HG02938 (cell line): ENCODE results near the gene POU2F1.

ENCODE experiments used
- ATAC-seq: cut with Tn5 transposase; IDR thresholded peaks from one replicate; pipeline ENCODE4 v1.9.1; 2021; ENCODE audit warnings: mild to moderate bottlenecking, moderate library complexity; ENCODE audit not compliant: unreplicated experiment

POU2F1 gene

DNA sequence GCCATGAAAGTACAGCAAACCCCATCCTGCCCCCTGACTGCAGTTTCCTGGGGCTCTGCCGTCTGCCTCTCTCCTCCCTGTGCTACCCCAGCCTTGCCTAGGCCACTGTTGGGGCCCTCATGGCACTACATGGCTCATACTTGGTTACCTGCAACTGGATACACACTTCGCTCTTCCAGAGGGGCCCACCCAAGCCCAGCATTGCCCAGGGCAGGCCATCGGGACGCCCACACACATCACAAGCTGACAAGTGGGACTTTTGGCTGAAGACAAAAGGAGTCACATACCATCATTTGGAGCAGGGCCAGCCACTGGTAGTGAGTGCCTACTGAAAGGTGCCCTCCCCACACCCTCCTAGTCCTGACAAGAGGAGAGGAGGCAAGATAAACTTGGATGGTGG is 214.8 kb downstream of the POU2F1 start:
- ATAC-seq: no peak

DNA sequence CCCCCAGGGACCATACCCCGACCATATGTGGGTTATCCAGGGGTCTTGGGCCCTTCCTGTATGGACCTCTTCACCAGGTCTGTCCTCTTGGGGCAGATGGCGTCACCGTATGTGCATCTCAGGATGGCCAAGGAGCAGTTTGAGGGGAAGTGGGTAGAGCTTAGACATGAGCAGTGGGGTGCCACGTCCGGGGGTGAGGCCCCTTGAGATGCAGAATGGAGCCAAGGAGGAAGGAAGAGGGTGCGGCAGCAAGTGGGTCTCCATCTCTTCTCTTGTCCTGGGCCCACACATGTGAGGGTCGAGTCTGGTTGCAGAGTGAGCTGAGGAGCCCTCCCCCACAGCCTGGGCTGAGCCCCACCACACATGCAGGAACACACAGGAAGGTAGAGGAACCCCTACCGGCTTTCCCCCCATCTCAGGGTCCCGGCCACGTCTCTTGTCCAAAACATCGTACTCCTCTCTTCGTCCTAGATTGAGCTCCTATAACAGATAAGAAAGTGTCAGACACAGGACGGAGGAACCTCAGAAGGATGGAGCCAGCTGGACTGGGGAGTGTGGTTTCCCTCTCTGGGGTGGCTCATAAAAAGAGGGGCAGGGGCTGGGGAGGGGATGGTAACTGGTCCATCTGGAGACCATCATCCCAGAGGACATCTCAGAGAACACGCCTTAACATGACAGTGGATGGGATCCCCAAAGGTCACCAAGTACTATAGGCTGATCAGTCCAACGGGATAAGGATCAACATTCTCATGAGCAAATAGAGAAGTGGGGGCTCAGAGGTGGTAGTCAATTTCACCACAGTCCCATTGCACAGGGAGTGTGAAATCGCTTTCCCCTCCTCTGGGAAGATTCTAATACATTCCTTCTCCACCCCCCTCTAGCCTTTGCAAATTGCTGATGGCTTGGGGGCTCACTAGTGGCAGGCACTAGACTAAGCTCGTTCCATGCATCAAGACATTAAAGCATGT is 217.8 kb downstream of the POU2F1 start:
- ATAC-seq: no peak

DNA sequence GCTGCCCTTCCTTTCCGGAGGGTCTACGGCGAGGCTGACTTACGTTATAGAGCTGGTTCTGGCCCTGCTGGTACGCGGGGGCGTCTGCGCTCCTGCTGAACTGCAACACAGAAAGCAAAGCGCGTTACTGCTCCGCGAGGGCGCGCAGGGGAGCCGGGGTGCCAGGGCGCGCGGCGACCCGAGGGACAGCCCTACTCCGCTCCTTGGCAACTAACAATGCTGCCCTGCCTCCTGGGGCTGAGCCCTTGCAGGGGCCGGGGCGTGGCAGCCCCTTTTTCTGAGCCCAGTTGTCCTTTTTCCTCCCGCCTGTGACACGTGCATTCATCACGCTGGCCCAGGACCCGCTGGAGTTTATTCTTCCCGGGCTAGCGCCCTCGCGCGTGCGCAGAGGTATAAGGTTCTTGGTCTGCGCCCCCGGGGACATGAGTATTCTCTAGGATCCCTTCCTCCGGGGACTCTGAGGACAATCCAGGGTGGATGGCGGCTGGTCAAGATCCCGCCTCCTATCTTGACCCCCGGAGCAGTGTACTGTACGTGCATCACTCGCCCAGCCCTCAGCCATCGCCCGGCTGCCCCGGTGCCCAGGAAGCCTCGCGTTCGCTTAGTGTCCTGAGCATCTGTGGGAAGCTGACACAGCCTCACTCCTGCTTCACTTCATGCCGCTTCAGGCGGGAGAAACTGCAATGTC is 218.8 kb downstream of the POU2F1 start:
- ATAC-seq: no peak

DNA sequence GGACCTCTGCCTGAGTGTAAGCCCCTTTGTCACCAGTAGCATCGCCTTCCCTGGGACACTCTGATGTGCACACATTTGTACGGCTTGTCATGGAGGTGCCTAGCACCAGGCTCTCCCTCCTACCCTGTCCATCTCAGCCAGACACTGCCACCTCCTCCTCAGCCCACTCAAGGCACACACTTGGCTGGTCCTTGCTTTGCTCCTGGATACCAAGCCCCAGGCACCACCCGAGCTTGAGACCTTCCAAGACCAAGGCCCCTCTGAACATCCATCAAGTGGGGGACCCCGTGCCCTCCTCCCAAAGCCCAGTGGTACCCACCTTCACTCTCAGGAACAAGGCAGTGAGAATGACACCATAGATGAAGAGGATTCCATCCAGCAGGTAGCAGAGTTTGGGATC is 219.7 kb downstream of the POU2F1 start:
- ATAC-seq: no peak

DNA sequence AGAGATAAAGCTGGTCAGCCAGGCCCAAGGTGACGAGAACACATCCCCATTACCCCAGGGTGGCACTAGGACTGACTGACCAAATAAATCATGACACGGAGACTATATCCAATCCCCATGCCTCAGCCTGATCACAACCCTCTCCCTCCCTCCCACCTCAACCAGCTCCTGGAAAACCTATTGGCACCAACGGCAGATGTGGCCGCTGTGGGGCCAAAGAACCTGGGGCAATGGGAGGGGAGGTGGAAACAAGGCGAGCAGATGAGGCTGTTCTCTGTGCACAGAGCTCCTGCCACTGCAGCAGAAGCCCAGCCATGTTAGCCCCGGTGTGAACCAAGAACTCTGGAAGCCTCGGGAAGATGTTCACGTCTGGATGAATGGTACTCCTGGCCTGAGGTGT is 220.1 kb downstream of the POU2F1 start:
- no peak for ATAC-seq

DNA sequence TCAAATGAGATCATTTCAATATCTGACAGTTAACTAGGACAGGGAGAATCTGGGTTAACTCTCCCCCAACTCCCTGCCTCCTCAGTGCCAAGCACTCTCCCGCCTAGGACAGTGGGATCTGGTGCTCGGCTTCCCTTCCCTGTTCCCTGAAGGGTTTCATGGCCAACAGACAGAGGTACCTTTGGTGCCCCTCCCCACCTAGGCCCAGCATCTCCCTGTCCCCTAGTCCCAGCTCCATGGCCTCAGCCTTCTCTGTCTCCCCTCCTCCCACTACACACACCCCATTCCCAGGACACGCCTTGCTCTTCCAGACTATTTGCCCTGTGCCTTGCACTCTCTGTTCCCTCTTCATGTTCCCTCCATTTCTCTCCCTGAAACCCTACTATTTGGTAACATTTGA is 220.5 kb downstream of the POU2F1 start:
- ATAC-seq: no peak

DNA sequence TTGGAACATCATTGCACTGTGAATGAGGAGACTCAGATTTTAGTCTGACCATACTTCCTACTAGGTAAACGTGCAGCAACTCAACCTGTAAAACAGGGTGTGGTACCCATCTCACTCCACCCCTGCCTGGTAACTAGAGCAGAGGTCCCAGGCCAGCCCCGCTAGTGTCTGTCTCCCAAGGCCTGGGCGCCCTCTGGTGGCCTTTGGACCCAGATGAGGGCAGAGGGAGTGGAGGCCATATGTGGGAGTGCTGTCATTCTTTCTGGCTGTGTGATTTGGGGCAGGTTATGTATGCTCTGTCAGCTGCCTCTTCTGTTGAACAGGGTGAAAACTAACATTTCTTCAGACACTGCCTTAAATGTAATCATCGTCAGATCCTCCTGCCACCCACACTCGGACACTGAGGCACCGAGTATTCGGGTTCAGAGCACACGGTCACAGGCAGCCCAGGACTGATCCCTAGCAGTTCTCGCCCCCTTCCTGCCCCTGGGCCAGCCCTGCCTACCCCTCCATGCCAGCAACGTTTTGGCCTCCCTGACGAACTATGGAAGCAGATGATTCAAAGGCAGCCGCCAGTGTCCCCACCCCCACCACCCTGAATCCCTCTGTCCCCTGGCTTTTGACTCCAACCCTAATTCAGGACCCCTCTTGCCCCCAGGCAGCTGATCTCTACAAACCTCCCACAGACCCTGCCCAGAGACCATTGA is 221.6 kb downstream of the POU2F1 start:
- ATAC-seq: peak; percentile 80

DNA sequence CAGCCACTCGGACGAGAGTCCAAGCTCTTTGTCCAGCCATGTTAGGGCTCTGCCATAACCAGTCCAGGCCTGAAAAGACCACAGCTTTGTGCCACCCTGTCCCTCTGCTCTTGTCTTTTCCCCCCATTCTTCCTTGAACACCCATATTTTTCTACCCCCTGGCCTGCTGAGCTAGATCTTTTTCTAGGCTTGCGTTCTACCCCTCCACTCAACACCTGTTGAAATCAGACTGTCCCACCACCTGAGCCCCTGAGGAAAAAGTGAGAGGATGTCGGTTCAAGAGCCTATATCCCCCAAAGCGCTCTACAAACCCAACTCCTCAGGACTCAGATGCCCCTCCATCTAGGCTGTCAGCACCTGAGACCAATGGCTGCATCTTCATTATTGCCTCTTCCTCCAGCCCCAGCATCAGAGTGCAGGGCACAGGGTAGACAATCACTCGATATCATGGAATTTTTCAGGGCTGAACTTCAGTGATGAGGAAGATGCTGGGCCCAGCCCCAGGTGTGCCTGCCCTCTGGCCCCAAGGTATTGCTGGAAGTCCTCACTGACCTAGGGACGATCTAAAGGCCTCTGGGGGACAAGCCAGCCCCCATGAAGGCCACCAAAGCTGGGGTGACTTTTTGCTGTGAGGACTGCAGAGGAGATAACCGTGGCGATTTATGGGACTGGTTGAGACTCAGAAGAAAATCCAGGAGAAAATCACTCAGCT is 222.3 kb downstream of the POU2F1 start:
- no peak for ATAC-seq

DNA sequence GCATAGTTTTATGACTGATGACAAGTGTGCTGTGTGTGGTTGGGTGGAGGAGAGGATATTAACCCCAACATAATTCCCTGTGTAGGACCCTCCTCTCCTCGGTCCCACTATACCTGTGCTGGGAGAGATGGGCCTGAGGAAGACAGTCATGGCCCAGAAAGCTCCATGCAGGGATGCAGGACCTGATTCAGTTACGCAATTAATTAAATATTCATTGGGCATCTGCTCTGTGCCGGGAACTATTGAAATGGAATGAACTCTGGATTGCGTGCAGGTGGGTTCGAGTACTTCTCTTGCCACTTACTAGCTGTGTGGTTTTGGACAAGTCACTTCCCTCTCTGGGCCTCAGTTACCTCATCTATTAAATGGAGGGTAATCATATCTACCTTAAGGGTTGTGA is 223.1 kb downstream of the POU2F1 start:
- ATAC-seq: no peak

DNA sequence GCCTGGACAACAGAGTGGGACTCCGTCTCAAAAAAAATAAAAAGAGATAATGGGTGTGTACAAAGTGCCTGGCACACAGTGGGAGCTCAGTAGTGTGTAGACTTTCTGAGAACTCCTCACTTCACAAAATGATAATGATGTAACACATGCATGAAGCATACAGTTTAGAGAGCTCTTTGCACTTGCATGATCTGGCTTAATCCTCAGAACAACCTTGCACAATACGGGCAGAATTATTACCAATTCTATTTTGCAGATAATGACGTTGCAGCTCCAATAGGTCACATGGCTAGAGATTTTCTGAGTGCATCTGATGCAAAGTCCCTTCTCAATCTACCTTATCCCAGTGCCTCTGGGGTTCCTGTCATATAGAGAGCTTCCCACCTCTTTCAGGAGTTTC is 226.3 kb downstream of the POU2F1 start:
- ATAC-seq: no peak

DNA sequence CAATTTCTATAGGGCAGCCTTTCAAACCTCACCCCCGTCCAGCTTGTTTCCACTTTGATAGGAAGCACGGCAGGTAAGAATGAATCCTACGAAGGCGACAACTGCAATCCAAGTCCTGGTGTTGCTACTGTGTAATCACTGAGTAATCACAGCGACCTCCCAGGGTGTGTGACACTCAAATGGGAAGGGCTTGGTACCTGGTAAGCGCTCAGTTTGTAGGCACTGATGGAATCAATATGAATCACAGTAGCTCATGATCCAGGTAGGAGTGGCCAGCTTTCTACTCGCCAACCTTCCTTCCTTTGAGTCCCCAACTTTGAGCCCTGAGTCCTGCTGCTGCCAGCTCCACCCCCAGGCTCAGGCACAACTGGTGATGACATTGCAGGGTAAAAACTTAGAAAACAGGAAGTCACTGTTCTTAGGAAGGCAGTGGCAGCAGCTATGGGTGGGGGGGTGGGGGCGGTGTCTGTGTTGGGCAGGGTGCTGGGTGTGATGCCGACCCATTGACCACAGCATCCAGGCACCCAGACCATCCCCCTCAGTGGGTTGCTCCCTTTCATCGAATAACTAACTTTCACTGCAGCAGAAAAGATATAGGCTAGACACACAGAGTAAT is 226.9 kb downstream of the POU2F1 start:
- peak; percentile 70 for ATAC-seq

DNA sequence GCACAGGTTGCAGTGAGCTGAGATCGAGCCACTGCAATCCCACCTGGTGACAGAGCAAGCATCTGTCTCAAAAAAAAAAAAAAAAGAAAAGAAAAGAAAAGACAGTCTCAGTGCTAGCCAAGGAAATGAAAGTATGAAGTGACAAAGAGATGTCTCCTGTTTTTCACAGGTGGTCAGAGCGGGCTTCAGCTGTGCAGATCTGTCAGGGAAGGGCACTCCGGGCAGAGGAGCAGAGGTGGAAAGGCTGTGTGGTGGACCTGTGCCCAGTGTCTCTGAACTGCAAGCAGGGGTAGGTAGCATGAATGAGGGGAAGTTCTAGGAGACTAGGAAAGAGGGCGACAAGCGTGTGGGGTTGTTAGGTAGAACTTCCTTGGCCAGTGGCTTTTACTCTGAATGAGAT is 230.2 kb downstream of the POU2F1 start:
- ATAC-seq: no peak

DNA sequence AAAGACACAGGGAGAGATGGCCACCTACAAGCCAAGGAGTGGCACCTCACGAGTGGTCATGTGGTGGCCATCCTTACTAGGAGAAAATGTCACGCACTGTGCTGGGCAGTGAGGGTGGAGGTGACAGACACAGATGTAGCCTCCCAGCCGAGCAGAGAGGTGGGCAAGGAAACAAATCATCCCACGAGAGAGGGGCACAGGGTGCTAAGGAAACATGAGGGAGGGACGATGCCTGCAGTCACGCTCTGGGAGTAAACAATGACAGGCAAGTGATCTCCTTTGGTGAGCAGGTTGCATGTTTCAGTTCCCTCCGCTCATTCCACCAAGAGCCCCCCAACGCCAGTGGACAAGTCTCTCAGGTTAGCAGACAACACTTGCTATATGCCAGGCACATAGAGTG is 231.8 kb downstream of the POU2F1 start:
- ATAC-seq: no peak

DNA sequence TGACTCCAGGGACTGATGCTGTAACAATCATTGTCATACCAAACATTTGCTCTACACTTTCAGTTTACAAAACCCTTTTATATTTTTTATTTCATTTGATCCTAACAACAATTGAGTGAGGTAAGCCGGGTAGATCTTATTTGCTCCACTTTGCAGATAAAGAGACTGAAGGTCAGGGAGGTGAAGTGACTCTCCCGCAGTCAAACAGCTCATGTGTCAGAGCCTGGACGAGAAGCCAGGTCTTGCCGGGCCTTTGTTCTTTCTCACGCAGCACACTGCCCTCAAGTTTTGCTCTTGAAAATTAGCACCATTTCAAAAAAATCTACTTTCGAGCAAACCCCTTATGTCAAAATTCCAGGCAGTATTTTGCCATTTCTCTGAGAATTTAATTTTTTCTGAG is 232.4 kb downstream of the POU2F1 start:
- ATAC-seq: no peak

DNA sequence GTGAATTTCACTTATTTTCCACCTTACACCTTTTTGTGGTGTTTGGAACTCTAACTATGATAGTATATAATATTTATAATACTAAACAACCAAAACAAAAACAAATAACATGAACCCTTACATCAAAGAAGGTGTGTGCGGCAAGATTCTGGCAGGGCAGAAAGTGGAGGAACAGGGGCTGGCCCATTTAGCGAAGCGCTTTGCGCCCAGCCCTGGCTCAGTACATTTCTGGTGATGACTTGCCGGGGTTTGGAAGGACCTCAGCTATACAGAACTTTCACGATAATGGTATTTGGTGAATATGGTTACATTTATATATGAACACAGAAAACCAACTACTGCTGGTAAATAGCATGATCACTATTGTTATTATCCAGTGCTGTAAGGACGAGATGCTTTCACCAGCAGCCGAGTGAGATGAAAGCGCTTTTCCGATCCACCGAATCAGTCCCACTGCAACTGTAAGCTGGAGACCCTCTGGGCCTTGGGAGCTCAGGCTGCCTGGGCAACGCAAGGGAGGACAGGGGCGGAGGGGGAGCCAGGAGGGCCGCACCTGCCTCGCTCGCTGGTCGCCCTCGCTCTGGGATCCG is 233.7 kb downstream of the POU2F1 start:
- no peak for ATAC-seq

DNA sequence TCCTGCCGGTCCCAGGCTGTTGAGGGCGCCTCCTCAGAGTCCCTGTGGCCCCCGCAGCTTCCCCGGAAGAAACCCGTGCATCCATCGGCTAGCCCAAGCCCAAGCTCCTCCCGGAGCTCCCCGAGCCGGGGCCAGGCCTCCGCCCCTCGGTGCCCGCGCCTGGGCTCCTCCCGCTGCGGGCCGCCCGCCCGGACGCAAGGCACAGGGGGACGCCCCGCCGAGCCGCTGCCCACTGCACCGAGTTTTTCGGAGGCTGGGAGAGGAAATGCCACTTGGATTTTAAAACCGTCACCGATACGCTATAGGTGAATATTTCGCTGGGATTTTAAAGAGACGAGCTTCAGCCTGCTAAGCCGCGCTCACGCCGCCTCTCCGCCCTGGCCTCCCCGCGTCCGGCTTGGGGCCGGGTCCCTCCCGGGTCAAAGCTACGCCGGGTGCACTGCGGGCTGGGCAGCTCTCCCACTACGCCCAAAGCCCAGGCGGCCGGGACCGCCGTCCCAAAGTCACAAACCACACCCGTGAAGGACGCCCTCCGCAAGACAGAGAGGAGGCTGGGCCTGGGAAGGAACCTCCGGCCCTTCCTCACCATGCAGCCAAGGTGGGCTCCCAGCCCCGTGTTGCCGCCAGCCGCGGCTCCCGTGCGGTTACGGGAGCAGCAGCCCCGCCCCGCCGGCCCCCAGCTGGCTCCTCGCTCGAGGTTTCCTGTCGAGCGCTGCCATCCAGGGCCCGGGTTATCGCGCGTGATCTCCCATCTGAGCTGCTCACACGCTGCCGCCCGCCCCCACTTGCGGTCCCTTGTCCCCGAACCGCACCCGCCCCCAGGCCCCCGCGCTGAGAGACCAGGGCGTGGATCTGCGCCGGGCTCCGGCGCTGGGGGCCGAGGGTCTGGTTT is 234.5 kb downstream of the POU2F1 start:
- peak; percentile 52 for ATAC-seq

DNA sequence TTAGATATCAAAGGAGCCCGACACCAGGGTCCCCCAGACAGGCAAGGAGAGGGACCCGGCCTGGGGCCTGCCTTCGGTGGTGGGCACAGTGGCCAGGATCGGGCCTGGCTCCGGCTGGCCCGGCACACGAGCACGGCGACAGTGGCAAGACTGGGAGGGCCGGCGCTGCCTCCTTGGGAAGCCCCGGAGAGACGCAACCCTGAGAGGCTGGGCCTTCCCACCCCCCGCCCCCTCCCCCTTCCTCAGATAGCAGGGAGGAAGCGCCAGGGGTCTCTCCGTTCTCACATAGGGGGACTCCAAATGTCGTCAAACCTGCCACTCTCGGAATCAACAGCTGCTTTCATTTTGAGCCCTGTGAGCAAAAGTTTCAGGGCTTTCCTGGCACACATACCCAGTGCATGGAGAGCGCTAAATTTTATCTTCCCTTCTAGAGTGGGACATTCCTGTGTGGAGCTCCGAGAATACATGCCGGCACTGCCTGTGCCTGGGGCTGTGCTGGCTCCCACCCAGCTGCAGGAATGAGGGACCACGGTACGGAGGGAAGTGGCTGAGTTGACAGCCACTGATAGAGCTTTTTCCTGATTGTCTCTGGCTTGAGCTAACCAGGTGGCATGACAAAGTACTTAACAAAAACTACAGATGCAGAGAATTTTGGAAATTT is 235.2 kb downstream of the POU2F1 start:
- peak; percentile 32 for ATAC-seq

DNA sequence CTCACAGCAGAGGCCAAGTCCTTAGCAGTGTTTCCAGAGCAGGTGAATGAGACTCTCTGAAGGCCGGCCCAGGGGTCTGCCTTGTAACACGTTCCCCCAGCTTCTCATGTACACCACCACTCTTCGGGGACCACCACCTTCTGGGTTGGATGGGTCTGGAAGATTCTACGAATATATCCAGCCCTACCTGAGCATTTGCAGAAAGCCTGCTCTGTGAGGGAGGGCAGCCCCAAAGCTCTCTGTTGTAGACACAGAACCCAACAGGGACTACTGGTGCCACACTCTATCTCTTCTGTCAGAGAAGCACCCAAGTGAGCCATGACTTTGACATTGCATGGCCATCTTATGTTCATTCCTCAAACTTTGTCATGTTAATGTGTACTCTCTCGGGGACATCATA is 235.8 kb downstream of the POU2F1 start:
- ATAC-seq: no peak

DNA sequence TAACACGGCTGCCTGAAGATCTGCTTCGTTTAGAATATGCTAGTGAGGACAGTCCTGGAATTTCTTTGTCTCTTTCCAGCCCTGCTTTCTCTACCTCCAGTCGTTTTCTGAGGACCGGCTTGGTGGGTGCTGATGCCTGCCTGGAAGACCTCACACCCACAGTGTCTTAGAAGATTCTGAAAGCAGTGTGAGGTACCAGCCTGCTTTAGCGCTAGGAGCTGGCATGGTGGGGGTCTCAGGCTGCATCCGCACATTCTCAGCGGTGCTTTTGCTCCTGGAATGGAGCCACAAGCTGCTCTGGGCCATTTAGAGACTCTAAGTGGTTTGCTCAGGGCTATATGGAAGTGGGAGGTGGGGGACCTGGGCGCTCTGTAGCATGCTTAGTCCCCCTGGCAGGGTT is 236.2 kb downstream of the POU2F1 start:
- no peak for ATAC-seq
